ENCODE data around the gene GIPR.

GIPR gene

DNA sequence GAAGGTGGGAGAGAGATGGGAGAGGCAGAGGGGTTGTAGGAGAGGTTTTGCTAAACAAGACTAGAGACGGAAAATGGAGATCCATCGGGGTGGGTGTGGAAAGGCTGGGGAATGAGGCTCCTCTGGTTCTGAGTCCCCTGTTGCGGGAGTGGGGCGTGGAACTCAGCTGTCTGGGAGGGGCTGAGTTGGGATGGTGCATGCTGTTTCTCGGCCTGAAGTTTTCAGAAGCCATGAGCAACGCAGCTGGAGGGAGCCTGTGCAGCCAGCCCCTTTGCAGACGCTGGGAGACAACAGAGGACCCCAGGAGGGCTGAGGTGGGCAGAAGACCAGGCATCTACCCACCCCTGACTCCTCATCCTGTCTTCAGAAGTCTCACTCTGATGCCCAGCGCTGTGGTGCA is 7.4 kb upstream of the GIPR start:
- in situ Hi-C loops (cut with MboI; ENCODE audit: low sequenced_read_pairs, unreplicated experiment) = no loop called here
- TF ChIP-seq, protein P1, sequence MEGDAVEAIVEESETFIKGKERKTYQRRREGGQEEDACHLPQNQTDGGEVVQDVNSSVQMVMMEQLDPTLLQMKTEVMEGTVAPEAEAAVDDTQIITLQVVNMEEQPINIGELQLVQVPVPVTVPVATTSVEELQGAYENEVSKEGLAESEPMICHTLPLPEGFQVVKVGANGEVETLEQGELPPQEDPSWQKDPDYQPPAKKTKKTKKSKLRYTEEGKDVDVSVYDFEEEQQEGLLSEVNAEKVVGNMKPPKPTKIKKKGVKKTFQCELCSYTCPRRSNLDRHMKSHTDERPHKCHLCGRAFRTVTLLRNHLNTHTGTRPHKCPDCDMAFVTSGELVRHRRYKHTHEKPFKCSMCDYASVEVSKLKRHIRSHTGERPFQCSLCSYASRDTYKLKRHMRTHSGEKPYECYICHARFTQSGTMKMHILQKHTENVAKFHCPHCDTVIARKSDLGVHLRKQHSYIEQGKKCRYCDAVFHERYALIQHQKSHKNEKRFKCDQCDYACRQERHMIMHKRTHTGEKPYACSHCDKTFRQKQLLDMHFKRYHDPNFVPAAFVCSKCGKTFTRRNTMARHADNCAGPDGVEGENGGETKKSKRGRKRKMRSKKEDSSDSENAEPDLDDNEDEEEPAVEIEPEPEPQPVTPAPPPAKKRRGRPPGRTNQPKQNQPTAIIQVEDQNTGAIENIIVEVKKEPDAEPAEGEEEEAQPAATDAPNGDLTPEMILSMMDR (IDR thresholded peaks at IDR 0.05; ENCODE audit: borderline replicate concordance, control extremely low read depth, extremely low read depth, insufficient read depth, missing control alignments) = no peak
- no peak for DNase-seq (ENCODE audit: low spot score)

DNA sequence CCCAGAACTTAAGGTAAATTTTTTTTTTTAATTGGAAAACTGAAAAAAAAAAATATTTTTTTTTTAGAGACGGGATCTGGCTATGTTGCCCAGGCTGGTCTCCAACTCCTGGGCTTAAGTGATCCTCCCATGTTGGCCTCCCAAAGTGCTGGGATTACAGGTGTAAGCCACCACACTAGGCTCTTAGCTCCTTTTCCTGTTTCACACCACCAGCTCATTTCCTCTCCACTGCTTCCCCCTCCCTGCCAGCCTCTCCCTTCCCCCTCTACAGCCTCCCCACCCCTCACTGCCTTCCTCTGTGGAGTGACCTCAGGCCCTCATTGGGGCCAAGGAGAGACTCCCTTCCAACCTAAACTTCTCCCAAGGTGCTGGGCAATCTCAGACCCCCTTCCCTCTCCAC is 4.2 kb upstream of the GIPR start:
- TF ChIP-seq, protein P1 (IDR thresholded peaks at IDR 0.05; ENCODE audit: borderline replicate concordance, control extremely low read depth, extremely low read depth, insufficient read depth, missing control alignments) = no peak
- DNase-seq (ENCODE audit: low spot score) = no peak
- in situ Hi-C loops (cut with MboI; ENCODE audit: low sequenced_read_pairs, unreplicated experiment) = no loop called here

DNA sequence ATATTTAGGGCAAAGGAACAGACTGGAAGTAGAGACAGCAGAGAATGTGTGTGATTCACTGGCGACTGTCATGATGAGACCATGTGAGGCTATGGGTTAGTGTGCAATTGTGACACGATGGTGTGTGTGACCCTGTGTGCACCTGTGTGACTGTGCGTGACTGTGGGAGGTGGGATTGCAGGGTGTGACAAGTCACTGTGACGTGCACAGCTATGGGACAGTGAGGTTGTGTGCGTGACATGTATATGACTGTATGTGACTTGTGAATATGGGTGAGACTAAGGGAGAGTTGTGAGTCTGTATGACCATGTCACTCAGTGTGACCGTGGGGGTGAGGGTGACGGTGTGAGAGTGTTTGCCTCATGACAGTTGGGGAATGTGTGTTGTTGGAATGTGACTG is 3.4 kb upstream of the GIPR start:
- DNase-seq (ENCODE audit: low spot score) = no peak
- TF ChIP-seq, protein P1 (IDR thresholded peaks at IDR 0.05; ENCODE audit: borderline replicate concordance, control extremely low read depth, extremely low read depth, insufficient read depth, missing control alignments) = no peak
- in situ Hi-C loops (cut with MboI; ENCODE audit: low sequenced_read_pairs, unreplicated experiment) = no loop called here

DNA sequence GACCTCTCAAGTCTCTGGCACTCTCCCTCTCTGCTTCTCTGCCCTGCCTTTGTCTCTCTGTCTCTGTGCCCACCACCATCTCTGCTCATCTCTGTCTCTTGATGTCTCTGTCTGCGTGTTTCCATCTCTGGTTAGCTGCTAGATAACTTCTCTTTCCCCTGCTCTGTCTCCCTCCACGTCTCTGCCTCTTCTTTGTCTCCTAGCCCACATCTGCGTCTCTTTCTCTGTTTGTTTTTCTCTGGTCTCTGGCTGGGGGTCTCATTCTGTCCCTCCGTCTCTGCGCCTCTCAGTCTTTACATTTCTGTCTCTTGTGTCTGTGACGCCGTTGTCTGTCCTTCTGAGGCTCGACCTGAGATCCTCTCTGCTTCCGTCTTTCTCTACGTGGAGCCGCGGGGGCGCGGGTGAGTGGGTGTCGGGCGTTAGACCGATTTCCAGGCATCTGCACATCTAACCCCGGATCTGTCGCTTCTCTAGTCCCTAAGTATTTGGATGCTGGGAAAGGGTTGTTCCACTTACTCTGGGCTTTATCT is 386 bp downstream of the GIPR start:
- no peak for DNase-seq (ENCODE audit: low spot score)
- TF ChIP-seq, protein P1 (IDR thresholded peaks at IDR 0.05; ENCODE audit: borderline replicate concordance, control extremely low read depth, extremely low read depth, insufficient read depth, missing control alignments) = no peak
- in situ Hi-C loops (cut with MboI; ENCODE audit: low sequenced_read_pairs, unreplicated experiment) = no loop called here

DNA sequence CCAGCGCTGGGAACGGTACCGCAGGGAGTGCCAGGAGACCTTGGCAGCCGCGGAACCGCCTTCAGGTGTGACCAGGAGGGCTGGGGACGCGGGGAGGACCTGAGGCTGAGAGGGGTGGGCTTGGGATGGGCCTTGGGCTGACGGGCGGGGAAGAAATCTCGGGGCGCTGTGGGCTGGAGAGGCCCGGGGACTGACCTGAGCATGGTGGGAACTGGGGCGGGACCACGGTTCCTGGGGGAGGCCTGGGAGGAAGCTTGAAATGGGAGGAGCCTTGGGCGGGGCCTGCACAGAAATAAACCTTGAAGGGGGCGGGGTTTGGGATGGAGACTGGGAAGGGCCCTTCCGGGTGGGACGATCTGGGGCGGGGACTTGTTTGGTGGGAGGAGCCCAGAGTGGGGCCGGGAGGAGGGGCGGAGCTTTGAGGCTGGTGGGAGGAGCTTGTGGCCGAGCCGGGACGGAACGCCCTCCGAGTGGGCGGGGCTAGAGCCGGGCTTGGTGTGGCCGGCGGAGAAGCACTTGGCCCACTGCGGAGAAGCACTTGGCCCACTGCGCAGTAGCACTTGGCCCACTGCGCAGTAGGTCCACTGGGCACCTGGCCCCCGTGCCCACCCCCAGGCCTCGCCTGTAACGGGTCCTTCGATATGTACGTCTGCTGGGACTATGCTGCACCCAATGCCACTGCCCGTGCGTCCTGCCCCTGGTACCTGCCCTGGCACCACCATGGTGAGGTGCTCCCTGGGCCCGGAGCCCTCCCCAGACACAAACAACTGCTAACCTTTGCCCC is 2.8 kb downstream of the GIPR start:
- DNase-seq (ENCODE audit: low spot score) = peak; percentile 99
- in situ Hi-C loops (cut with MboI; ENCODE audit: low sequenced_read_pairs, unreplicated experiment) = no loop called here
- TF ChIP-seq, protein P1 (IDR thresholded peaks at IDR 0.05; ENCODE audit: borderline replicate concordance, control extremely low read depth, extremely low read depth, insufficient read depth, missing control alignments) = no peak

DNA sequence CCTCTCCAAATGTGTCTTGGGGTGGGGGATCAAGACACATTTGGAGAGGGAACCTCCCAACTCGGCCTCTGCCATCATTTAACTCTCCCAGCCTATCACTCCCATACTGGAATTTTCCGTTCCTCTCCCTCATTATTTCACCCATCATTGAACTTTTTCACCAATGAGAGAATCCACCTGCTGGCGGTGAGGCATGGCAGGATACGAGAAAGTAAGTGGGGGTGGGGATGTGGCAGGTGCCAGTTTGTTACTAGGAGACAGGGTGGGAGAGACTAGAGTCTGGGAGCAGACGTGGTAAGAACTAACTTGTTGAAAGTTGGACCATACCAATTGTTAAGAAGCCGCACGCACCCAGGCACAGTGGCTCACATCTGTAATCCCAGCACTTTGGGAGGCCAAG is 6.9 kb downstream of the GIPR start:
- DNase-seq (ENCODE audit: low spot score) = no peak
- in situ Hi-C loops (cut with MboI; ENCODE audit: low sequenced_read_pairs, unreplicated experiment) = no loop called here
- TF ChIP-seq, protein P1 (IDR thresholded peaks at IDR 0.05; ENCODE audit: borderline replicate concordance, control extremely low read depth, extremely low read depth, insufficient read depth, missing control alignments) = no peak

All from GM13976 (cell line).